ENCODE measurements around the gene FERMT2. TPM values are rescaled to one million over a fixed set of nuclear protein-coding genes. Genes with fewer than 3 reads are reported as not detected.

Gene FERMT2
- total and polyA plus RNA-seq, 2 experiments from 2014 or later = 108 to 148 TPM

GRCh38 chr14:52840877-52841276, 110.0 kb downstream of the FERMT2 start (continued):
- no peak for TF ChIP-seq ZNF462 (CRISPR knock-in tag; IDR thresholded peaks at IDR 0.05)
- no peak for TF ChIP-seq ZNF331 (CRISPR knock-in tag; IDR thresholded peaks at IDR 0.05; ENCODE audit: low read depth)
- no peak for TF ChIP-seq NANOG (IDR thresholded peaks at IDR 0.05; ENCODE audit: borderline replicate concordance)

DNA sequence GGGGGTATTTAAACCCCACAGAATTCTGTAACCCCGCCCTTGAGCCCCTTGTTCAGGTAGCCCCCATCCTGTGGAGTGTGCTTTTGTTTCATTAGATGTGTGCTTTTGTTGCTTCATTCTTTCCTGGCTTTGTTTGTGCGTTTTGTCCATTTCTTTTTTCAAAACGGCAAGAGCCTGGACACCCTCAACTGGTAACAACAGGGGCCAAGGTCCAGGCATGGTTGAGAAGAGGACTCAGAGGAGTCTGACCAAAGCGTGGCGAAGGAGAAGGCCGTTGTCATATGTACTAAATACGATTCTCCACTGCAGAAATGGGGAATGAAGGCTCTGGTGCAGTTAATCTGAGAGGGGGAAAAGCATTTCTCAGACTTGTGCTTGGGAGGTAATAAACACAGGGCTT, 113.4 kb downstream of the FERMT2 start:
- no peaks in the 10 kb centered on the region for H4K20me1 ChIP-seq (replicated peaks; ENCODE audit: insufficient read depth)
- H3K4me1 Mint-ChIP-seq = peaks cover 23% of the 10 kb centered on the region
- H3K4me3 Mint-ChIP-seq = no peak overlapping the region
- no peaks in the 10 kb centered on the region for H3K36me3 ChIP-seq (ENCODE audit: insufficient read depth)
- no peak for TF ChIP-seq CTCF (conservative IDR thresholded peaks at IDR 0.05; ENCODE audit: low read depth in 2 of 2)
- TF ChIP-seq JUNB (IDR thresholded peaks at IDR 0.05; ENCODE audit: unreplicated experiment) = no peak
- no peak for TF ChIP-seq EZH2phosphoT487 (IDR thresholded peaks at IDR 0.05; ENCODE audit: unreplicated experiment)
- peaks cover 6% of the 10 kb centered on the region; the same call in 1 of the 2 replicates for H3K9me2 ChIP-seq (ENCODE audit: insufficient read depth)
- H3K4me1 ChIP-seq (ENCODE audit: insufficient read depth) = peaks cover 34% of the 10 kb centered on the region
- no peaks in the 10 kb centered on the region for H3K79me2 ChIP-seq (replicated peaks; ENCODE audit: insufficient read depth)
- 0 out of 2 replicates have a peak overlapping the region, but pooled peaks have one; percentile 29 for H3K27ac ChIP-seq (ENCODE audit: low read depth)
- peaks cover 4% of the 10 kb centered on the region for H3K27me3 Mint-ChIP-seq (ENCODE audit: insufficient read depth, low read depth, poor library complexity)
- H3K4me2 ChIP-seq = no peak overlapping the region
- 0 out of 2 replicates have a peak, but pooled peaks cover 2% of the 10 kb centered on the region for H3F3A ChIP-seq (replicated peaks; ENCODE audit: low read depth)
- DNase-seq (ENCODE audit: low spot score) (no peak), ATAC-seq (no peak)
- peak overlapping the region; percentile 88 for H2AFZ ChIP-seq
- H3K9me3 Mint-ChIP-seq = no peaks in the 10 kb centered on the region
- H3K27me3 ChIP-seq (ENCODE audit: insufficient read depth) = no peaks in the 10 kb centered on the region
- H3K27ac Mint-ChIP-seq = no peak overlapping the region; the same call in 1 of the 2 replicates
- no peaks in the 10 kb centered on the region for H3K36me3 Mint-ChIP-seq (ENCODE audit: low read depth)
- H3K4me3 ChIP-seq = no peak overlapping the region

Measured in GM23338 (cell line).